Thoracic aorta (tissue), 2 donors: ENCODE measurements around the gene F2RL1. TPM values are rescaled to one million over a fixed set of nuclear protein-coding genes. Genes with fewer than 3 reads are reported as not detected.
A peak's percentile ranks its signal among the peaks of the same experiment; 100 is the strongest.
"Not testable (repeated sequence)": the region's sequence is repeated elsewhere in the genome, so short reads cannot be mapped to it uniquely, and the experiment has no call there.

Source experiments
- ATAC-seq: fragments of 150-250 bp; one replicate; pipeline ENCODE4 v1.8.0; 2017; ENCODE audit warnings: low read depth; ENCODE audit not compliant: insufficient number of reproducible peaks, low FRiP score
- DNase-seq: peaks from one replicate; pipeline ENCODE4 v3.0.0-alpha.2; 2020; ENCODE audit warnings: low spot score
- H3K27ac ChIP-seq, 2 donors: fragments of 200-600 bp; sonication (generic); 1 replicate in 1 of 2; 2 replicates in 1 of 2; pipeline ENCODE4 v1.5.1; 2016; ENCODE audit warnings: mild to moderate bottlenecking in 2 of 2, moderate library complexity in 2 of 2
- H3K27me3 ChIP-seq: fragments of 200-600 bp; sonication (generic); replicated peaks from 2 replicates; pipeline ENCODE4 v1.6.0; 2016; ENCODE audit warnings: mild to moderate bottlenecking; ENCODE audit not compliant: insufficient read depth
- H3K36me3 ChIP-seq: fragments of 200-600 bp; sonication (generic); one replicate; pipeline ENCODE4 v1.5.1; 2016
- H3K4me1 ChIP-seq, 2 donors: fragments of 200-600 bp; sonication (generic); 1 replicate in 1 of 2; 2 replicates in 1 of 2; pipeline versions ENCODE4 v1.5.1 to v1.6.0; 2016; ENCODE audit warnings: low read depth in 2 of 2, mild to moderate bottlenecking in 1 of 2; ENCODE audit not compliant: control insufficient read depth in 1 of 2
- H3K4me3 ChIP-seq: fragments of 200-600 bp; sonication (generic); 2 replicates; pipeline ENCODE4 v1.5.1; 2016; ENCODE audit warnings: mild to moderate bottlenecking
- H3K9me3 ChIP-seq: fragments of 200-600 bp; sonication (generic); 2 replicates; pipeline ENCODE4 v1.5.1; 2016
- CTCF ChIP-seq: fragments of 200-600 bp; sonication (generic); IDR thresholded peaks from one replicate; pipeline ENCODE4 v1.5.1; 2019; ENCODE audit warnings: antibody characterized with exemption
- total RNA-seq, 2 donors: library from RNA; depleted of rRNA; stranded (reverse); fragments of >200 nt; gene quantifications; one replicate each; pipeline versions ENCODE4 v1.1.0 to v1.2.3, GENCODE V29; 2016

Gene F2RL1
- total RNA-seq, 2 donors from 2014 or later = 8.3 to 9.1 TPM

- H3K36me3 ChIP-seq = no peaks in the 10 kb centered on the region
- DNase-seq (no peak), ATAC-seq (no peak)
- no peaks in the 10 kb centered on the region for H3K9me3 ChIP-seq
- H3K27ac ChIP-seq = no peak overlapping the region
- no peaks in the 10 kb centered on the region for H3K27me3 ChIP-seq
- H3K4me3 ChIP-seq = no peak overlapping the region
- no peak for TF ChIP-seq CTCF
- peaks cover 0 to 23% of the 10 kb centered on the region in 2 donors for H3K4me1 ChIP-seq
Measured at GRCh38 chr5:76816110-76816831, 2.6 kb upstream of the F2RL1 start.

GRCh38 chr5:76819851-76820525 lies 1.2 kb downstream of the F2RL1 start:
- H3K27ac ChIP-seq = no peak overlapping the region
- H3K4me1 ChIP-seq = peaks cover 0 to 23% of the 10 kb centered on the region in 2 donors
- ATAC-seq (no peak), DNase-seq (no peak)
- peak overlapping the region; percentile 76 for H3K4me3 ChIP-seq
- no peak for TF ChIP-seq CTCF
- H3K9me3 ChIP-seq = no peaks in the 10 kb centered on the region
- no peaks in the 10 kb centered on the region for H3K36me3 ChIP-seq
- no peaks in the 10 kb centered on the region for H3K27me3 ChIP-seq

GRCh38 chr5:76820526-76820890 lies 1.7 kb downstream of the F2RL1 start:
- Histone ChIP-seq H3K9me3 (no peaks in the 10 kb centered on the region), H3K4me3 (no peak overlapping the region), H3K36me3 (no peaks in the 10 kb centered on the region), H3K27me3 (no peaks in the 10 kb centered on the region), H3K4me1 (peaks cover 0 to 23% of the 10 kb centered on the region in 2 donors), H3K27ac (no peak overlapping the region)
- DNase-seq (no peak), ATAC-seq (no peak)
- no peak for TF ChIP-seq CTCF

GRCh38 chr5:76821136-76821535 lies 2.3 kb downstream of the F2RL1 start:
- TF ChIP-seq CTCF = no peak
- DNase-seq = no peak
- no peaks in the 10 kb centered on the region for H3K27me3 ChIP-seq
- H3K27ac ChIP-seq = no peak overlapping the region
- ATAC-seq = no peak
- no peak overlapping the region for H3K4me3 ChIP-seq
- no peaks in the 10 kb centered on the region for H3K9me3 ChIP-seq
- H3K4me1 ChIP-seq = peaks cover 0 to 23% of the 10 kb centered on the region in 2 donors
- no peaks in the 10 kb centered on the region for H3K36me3 ChIP-seq

- ATAC-seq, H3K4me3 ChIP-seq, H3K9me3 ChIP-seq, DNase-seq, H3K27ac ChIP-seq, H3K36me3 ChIP-seq, H3K27me3 ChIP-seq: not testable (repeated sequence)
- peaks cover 0 to 23% of the 10 kb centered on the region in 2 donors for H3K4me1 ChIP-seq
Measured at GRCh38 chr5:76822105-76822731, 3.4 kb downstream of the F2RL1 start.

GRCh38 chr5:76826416-76826815 lies 7.6 kb downstream of the F2RL1 start:
- not testable (repeated sequence) for ATAC-seq, H3K4me3 ChIP-seq, H3K27me3 ChIP-seq

More at GRCh38 chr5:76826416-76826815, 7.6 kb downstream of the F2RL1 start:
- H3K27ac ChIP-seq, DNase-seq, H3K9me3 ChIP-seq, H3K4me1 ChIP-seq, H3K36me3 ChIP-seq: not testable (repeated sequence)
